NK-92 treated with Interleukin-12 subunit alpha and Interleukin-12 subunit beta, amount 100 ng/mL, for 24 hours (cell line): ENCODE data around the gene KIAA1614.
"Not testable (repeated sequence)": the region's sequence is repeated elsewhere in the genome, so short reads cannot be mapped to it uniquely, and the experiment has no call there.

Source experiments
- DNase-seq: peaks from one replicate; lab custom pipeline; 2025; lab: John Stamatoyannopoulos, UW

Gene KIAA1614

DNA sequence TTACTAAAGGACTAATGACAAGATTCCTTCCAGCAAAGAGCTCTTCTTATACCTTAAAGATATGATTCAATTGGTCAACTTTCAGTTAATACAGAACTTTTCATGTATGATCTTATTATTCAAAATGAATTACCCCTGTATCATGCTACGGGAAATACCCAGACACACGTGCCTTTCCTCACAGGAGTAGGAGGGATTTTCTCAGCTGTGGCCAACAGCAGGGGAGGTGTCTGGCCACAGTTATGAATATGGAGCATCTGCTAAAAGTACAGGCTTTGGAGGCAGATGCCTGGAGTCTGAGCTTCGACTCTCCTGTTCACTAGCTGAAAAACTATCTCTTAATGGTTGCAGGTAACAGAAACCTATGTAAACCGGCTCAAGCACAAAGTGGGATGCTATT lies 53.6 kb downstream of the KIAA1614 start:
- no peak for DNase-seq

DNA sequence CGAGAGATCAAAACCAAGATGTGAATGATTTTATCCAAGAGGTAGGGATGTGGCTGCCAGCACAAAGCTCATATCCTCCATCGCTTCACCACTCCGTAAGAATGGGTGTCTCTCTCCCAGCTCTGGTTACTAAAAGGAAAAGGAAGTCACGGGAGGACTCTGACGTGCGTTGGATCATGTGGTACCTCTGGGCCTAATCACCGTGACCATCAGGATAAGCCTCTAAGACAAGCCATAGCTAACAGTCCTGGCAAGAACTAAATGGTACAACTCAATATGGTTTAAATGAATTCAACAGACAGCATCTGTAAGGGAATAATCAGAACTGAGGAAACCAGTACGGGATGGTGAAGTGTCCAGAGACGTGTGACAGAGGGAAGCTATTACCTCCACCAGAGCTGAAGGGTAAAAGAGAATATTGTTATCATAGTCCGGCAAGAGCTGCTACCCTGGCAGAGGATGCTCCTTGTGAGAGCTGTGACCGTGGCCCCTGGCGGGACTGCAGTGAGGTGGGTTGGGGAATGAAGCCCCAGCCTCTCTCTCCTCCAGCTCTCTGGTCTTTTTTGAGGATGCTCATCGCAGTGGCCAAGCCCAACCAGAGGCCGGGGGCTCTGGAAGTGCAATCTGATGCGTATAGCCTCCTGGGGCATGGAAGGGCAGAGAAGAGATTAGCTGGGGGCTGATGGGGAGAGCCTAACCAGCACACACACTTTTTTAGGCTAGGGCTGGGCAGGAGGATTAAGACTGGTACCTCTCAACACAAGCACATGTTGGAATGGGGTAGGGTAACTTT lies 54.2 kb downstream of the KIAA1614 start:
- DNase-seq: no peak

DNA sequence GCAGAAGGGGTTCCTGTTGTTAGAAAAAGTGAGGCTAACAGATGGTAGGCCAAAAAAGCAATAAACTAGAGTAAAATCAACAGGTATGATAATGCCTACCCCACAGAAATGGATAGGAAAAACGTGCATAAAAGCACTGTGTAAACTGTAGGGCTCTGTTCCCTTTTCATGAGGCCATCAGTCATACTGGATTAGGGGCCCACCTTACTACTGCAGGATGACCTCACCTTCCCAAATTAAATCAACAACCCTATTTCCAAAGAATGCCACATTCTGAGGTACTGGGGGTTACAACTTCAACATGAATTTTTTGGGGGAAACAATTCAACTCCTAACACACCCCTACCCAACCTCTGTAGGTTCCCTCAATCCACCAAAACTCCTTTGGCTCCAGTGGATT lies 54.9 kb downstream of the KIAA1614 start:
- no peak for DNase-seq

DNA sequence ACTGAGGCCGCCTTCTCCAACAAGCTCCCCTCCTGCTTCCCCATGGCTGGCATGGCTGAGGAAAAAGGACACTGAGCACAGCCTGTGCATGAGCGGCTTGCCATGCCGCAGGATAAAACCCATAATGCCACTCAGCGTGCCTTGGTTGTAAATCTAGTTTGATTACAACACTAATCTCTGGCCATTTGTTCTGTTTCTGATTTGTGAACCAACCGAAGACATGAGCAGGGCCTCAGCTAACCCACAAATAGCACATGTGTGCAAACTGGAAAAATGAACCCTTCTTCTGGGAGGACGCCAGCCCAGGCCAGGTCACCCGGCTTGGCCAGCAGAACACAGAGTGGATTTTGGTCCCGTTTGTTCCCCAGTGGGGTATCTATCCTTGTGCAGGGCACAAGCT lies 56.1 kb downstream of the KIAA1614 start:
- DNase-seq: not testable (repeated sequence)

DNA sequence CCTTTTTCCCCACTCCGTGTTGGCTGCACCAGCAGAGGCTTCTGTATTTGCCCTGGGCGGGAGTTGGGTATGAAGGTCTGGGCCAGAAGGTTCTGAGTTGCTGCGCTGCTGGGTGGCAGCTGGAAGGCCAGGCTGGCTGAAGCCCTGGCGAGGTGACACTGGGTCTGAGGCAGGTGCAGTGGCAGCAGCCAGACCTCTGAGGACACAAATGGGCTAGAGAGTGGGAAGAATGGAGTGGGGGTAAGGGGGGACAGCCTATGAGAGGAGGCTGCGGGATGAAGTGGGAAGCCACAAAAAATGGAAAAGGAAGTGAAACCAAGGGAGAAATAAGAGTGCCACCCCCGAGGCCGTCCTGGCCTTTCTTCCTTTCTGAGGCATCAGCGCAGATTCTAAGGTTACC lies 56.7 kb downstream of the KIAA1614 start:
- no peak for DNase-seq

DNA sequence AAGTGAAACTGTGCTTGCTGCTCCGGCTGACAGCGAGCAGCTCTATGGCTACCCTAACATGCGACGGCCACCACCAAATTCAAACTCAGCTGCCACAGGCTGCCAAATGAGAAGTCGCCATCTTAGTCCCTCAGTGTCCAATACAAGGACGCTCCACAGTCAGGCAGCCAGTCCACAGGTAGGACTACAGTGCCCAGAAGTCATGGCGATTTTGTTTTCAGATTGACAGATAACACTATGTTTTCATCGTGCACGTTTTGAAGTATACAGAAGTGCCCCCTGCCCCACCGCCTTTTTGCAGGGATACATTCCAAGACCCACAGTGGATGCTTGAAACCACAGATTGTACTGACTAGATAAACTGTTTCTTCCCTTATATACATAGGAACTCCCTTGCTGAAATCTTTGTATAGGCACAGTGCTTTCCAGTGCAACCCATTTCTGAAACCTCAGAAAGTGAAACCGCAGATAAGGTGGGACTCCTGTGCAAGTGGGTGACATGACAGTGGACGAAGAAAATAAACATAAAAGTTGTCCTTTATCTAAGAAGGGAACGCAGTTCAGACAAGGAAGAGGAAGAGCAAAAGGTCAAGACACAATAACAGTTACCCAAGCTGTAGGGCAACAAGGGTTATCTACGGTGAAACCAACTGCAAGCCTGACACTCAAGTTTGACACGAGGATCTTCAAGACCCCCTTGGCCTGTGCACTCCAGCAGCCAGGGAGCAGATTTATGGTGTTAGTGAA lies 57.8 kb downstream of the KIAA1614 start:
- no peak for DNase-seq

DNA sequence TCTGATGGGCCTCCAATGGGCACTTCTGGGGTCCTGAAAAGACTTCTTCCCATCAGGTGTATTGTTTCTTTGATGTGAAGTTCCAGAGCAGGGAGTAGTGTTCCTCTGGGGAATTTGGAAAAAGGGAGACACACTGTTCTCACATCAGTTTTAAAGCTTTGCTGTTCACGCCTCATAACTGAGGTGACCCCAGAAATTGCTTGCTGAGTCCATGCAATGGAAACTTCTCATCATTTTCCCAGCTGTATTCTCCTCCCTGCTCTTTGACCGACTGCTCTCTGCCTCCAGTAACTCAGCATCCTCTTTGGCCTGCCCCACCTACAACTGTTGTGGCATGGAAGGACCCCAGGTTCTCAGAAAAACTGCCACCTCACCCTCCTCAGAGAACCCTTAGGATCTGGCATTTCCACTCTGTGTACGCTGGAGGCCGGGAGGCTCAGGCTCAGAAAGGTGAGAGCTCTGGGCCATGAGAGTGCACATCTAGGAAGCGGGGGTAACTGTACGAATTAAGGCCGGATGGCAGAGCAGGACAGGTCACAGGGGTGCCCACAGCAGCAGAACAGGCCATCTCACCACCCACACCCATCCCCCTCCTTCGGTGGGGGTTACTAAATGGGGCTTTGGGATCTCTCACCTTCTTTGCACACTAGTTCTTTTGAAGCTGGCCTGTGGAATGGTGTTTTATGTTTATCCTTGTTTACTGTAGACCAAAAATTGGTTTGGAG lies 58.7 kb downstream of the KIAA1614 start:
- DNase-seq: no peak

DNA sequence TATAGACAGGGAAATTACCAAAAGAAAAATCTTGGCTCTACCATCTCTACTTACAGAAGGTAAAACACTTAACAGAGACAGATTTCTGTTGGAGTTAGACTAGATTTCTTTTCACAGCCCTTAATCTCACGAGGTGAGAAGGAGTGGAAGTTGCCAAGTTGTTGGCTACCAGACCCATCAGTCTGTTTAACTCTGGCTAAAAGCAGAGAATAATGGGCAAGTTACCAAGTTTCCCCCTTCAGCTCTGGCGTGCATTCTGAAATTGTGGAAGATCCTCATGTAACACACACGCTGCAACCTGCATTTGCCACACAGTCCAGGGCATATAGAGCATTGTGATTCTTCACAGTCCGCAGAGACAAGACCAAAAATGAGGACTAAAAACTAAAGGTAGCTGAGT lies 60.7 kb downstream of the KIAA1614 start:
- DNase-seq: no peak

DNA sequence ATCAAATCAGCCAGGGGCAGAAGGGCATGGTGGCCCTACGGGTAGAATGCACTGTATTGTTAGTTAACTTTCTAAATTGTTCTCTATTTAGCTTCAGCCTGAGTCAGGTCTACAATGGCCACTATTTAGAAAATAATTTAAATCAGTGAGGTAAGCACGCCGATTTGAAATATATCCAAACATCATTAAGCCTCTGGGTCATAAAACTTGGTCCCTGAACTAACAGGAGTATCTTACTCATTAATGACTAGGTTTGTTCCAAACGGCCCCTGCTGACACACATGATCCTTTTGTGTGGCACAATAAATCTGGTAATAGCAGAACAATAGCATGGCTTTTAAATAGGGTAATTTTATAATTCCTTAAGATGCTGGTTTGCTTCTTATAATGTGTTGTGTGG lies 61.5 kb downstream of the KIAA1614 start:
- no peak for DNase-seq

DNA sequence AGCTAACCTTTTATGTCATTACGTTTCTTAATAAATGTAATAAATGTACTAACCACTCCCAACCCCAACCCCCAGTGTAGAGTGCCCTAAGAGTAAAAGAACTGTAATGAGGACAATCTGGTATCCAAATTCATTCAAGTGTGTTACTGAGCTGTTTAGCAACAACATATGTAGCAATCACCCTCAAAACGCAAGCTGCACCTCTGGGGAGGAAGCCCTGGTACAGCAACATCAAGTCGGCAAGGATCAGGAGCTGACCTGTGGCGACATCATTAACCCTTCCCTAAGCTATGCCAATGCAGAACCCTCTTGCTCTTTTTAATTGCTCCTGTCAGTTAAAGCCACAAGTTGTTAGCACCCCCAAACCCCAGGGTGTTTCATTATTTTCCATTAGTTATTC lies 62.9 kb downstream of the KIAA1614 start:
- no peak for DNase-seq

DNA sequence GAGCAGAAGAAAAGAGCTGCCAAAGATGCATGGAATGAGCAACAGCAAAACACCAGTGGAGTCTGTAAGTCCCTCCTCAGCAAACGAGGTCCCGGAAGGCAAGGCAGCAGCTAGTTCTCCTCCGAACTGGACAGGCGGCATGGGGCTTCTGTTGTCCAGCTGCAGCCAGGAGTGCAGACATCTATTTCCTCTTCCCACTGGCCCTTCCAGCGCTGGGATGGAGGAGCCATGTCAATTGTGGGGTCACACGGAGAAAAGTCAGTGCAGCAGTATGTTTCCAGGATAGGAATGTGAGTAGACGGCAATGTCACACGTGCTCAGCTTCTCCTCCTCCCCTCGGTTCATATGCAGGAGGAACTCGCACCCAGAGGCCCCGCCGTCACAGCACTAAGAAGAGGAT lies 63.5 kb downstream of the KIAA1614 start:
- no peak for DNase-seq

DNA sequence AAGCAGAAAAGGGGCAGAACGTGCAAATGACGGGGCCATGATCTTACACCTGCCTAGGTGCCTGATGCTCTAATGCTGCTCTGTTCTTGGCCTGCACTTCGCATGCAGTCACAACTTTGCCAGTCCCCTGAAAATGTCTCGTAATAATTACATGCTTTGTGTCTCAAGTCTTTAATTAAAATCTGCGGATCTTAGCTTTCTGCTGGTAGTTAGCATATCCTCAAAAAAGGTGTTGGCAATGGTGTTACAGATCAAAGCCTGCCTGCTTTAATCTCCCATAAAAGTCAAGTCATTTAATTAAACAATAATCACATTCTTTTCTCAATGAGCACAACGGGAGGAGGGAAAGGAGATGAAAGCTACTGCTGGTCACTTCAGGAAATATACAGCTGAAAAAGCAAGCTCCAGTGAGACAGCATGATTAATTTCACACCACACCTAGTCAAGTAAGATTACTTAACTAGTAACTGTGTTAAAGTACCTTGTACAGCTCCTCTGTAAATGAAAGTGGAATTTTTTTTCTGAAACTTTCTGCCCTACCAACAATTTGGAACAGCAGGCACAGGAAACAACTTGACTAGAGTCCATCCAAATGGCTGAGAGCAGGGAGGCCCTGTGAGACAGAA lies 64.1 kb downstream of the KIAA1614 start:
- no peak for DNase-seq

DNA sequence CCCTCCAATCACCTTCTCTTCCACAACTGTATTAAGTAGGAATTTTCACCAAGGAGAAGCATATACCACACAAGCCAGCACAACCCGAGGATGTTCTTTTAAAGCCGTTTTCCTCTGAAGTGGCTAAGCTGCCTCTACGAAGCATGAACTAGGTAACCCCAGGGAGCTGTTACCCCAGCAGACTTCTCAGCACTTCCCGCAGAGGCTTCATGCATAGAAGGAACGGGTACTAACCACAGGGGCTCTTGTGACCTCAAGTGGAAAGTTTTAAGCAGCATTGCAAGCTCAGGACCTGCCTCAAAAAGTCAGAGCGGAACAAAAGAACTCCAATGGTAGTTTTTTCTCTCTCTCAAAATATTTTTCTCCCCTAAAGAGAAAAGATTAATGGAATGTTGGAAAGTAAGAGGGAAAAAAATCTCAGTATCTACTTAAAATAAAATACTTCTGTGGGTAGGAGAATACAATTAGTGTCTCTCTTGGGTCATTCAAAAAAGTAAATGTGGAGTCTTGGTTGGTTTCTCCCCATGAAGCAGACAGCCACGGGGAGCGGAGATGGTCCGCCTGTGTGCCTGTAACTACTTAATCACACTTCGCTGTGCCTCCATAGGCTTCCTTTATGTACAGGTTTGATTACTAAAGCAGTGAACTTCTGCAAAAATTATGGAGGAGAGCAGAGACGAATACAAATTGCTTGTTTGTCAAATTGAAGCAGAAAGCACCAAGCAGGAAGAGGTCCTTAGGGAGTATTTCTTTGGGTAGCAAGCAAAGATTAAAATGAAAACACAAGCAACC lies 69.1 kb downstream of the KIAA1614 start:
- no peak for DNase-seq

DNA sequence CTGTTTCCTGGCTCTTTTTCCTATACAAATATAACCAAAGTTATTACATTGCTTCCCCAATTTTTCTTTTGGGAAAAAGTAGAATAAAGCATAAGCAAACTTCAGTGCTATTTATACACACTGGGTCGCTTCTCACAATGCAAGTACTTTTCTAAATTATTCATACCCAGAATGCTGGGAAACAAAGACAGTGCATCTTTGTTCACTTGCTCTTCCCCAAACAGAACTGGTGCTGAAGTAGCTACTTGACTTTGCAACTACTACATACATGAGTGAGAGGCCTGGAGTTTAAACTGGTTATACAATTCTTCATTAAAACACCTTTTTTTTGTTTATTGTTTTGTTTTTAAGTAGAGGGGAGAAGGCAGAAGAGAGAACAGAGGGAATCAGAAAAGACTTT lies 69.7 kb downstream of the KIAA1614 start:
- DNase-seq: no peak

DNA sequence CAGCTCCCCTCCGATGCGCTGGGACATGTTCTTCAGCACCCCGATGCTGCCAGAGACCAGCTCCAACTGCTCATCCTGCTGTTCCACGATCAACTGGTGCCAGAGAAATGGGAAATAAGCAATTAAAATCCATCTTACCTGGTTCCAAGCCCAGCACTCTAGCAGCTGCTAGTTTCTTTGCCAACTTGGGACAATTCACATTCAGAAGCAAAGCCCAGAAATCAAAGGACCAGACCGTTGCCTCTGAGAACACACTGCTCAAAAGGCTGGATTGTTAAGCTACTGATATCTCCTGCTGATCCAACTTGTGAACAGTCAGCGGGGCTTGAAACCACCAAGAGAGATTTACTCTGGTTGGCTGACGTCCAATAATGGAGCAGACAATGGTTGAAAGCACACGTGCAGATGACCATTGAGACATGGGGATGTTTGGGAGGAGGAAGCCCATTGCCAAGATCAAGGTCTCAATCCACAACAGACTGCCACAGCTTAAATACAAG lies 75.6 kb downstream of the KIAA1614 start:
- DNase-seq: no peak

DNA sequence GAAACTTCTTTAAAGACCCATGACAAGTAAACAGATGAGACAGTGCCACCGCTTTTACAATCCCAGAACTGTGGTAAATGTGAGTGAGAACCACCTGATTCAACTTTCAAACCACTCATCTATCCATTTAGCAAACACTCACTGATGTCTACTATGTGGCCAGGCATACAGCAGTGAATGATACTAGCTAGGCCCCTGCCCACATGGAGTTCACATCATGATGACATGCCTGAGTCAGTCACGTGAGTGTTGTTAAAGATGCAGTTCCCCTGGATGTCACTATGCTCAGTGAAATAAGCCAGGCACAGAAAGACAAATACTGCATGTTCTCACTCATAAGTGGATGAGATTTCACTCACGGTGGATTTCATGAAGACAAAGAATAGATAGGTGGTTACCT lies 81.6 kb downstream of the KIAA1614 start:
- no peak for DNase-seq

DNA sequence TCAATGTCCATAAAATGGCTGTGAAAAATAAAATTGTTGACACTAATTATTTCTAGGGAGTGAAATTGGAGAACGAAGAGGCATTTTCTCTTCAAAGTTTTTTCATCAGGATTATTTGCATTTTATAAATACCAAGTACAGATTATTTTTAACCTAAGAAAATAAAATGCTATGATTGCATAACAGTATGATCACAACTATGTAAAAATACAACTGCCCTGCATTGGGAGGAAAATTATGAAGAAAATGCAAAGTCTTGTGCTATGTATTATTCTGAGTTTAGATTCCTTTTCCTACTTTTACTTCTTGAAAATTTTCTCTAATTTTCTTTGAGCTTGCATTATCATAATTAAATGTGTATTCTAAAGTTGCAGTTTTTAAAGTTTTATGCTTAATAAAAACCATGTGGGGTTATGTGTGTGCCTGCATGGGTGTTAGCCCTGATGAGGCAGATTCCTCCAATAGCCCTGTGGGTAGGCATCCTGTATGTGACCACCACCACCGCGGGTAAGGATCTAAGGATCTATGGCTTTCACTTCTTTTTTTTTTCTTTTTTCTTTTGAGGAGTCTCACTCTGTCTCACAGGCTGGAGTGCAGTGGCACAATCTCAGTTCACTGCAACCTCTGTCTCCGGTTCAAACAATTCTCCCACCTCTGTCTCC lies 85.3 kb downstream of the KIAA1614 start:
- DNase-seq: no peak
